ENCODE results near the gene WDSUB1.

DNA sequence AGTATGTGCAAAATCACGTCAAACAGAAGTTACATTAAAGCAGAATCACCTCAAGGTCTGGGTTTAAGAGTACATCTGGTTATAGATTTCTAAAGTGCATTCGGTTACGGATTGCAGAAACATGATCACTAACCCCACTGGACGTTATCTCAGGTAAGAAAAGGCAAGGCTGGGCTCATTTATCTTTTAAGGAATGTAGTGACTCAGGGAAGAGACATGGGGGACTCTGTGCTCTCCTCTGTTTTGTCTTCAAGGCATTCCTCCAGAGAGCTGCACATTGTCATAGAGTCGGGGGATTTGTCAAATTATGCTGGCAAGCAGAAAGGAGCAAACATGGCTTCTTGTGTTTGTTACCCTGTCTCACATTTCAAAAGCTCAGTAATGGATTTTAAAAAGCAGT, 14.3 kb downstream of the WDSUB1 start:
- TF ChIP-seq, protein P1, sequence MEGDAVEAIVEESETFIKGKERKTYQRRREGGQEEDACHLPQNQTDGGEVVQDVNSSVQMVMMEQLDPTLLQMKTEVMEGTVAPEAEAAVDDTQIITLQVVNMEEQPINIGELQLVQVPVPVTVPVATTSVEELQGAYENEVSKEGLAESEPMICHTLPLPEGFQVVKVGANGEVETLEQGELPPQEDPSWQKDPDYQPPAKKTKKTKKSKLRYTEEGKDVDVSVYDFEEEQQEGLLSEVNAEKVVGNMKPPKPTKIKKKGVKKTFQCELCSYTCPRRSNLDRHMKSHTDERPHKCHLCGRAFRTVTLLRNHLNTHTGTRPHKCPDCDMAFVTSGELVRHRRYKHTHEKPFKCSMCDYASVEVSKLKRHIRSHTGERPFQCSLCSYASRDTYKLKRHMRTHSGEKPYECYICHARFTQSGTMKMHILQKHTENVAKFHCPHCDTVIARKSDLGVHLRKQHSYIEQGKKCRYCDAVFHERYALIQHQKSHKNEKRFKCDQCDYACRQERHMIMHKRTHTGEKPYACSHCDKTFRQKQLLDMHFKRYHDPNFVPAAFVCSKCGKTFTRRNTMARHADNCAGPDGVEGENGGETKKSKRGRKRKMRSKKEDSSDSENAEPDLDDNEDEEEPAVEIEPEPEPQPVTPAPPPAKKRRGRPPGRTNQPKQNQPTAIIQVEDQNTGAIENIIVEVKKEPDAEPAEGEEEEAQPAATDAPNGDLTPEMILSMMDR (IDR thresholded peaks at IDR 0.05): no peak
- TF ChIP-seq POLR2AphosphoS5 (IDR thresholded peaks at IDR 0.05) (no peak), EP300 (IDR thresholded peaks at IDR 0.05) (no peak)
